Right atrium auricular region (tissue), 2 donors: Measurements from ENCODE around the gene PNLIP. TPM values are rescaled to one million over a fixed set of nuclear protein-coding genes. Genes with fewer than 3 reads are reported as not detected.

ENCODE experiments used
- DNase-seq: peaks from one replicate; pipeline ENCODE4 v3.0.0-alpha.2; 2019; ENCODE audit warnings: low spot score
- H3K27ac ChIP-seq, 2 donors: fragments of 200-600 bp; sonication (generic); 1 replicate in 1 of 2; 2 replicates in 1 of 2; pipeline ENCODE4 v1.5.1; 2016 to 2019
- H3K27me3 ChIP-seq, 2 donors: fragments of 200-600 bp; sonication (generic); one replicate each; pipeline versions ENCODE4 v1.5.1 to v1.6.0; 2017 to 2019
- H3K36me3 ChIP-seq: fragments of 200-600 bp; sonication (generic); one replicate; pipeline ENCODE4 v1.5.1; 2016
- H3K4me1 ChIP-seq, 2 donors: fragments of 200-600 bp; sonication (generic); one replicate each; pipeline versions ENCODE4 v1.5.1 to v1.6.0; 2017 to 2019
- H3K4me3 ChIP-seq, 2 donors: fragments of 200-600 bp; sonication (generic); 1 replicate in 1 of 2; 2 replicates in 1 of 2; pipeline ENCODE4 v1.5.1; 2017 to 2019; ENCODE audit warnings: mild to moderate bottlenecking in 1 of 2, moderate library complexity in 1 of 2
- H3K9me3 ChIP-seq, 2 donors: fragments of 200-600 bp; sonication (generic); one replicate each; pipeline ENCODE4 v1.5.1; 2019
- total RNA-seq, 2 donors: library from RNA; depleted of rRNA; stranded (reverse); fragments of >200 nt; gene quantifications; one replicate each; pipeline ENCODE4 v1.1.0, GENCODE V29; 2016
- TF ChIP-seq, protein P1 (sequence below), 2 donors: fragments of 200-600 bp; sonication (generic); IDR thresholded peaks; one replicate each; pipeline ENCODE4 v1.5.1; 2019; ENCODE audit warnings: antibody characterized with exemption in 2 of 2

Gene PNLIP
- total RNA-seq: not detected

DNA sequence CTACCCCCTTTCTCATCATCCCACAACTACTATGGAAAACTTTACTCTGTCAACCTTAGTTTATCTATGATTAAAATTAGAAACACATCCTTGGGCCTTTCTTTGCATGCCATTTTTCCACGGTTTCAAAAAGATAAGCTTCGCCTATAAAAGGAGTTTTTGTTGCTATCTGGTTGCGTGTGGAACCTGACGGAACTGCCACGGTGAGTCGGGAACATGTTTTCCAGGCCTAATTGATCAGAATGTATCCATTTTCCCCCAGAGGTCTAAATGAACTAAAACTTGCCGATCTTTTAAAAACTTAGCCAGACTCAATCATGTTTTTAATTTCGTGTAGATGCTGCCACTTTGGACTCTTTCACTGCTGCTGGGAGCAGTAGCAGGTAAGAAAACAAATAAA is at the start of gene PNLIP:
PNLIP (plus strand) TSS at position 176 of the 400 bp plus-strand sequence; CDS start at position 338, 162 bp downstream.
- TF ChIP-seq, protein P1, sequence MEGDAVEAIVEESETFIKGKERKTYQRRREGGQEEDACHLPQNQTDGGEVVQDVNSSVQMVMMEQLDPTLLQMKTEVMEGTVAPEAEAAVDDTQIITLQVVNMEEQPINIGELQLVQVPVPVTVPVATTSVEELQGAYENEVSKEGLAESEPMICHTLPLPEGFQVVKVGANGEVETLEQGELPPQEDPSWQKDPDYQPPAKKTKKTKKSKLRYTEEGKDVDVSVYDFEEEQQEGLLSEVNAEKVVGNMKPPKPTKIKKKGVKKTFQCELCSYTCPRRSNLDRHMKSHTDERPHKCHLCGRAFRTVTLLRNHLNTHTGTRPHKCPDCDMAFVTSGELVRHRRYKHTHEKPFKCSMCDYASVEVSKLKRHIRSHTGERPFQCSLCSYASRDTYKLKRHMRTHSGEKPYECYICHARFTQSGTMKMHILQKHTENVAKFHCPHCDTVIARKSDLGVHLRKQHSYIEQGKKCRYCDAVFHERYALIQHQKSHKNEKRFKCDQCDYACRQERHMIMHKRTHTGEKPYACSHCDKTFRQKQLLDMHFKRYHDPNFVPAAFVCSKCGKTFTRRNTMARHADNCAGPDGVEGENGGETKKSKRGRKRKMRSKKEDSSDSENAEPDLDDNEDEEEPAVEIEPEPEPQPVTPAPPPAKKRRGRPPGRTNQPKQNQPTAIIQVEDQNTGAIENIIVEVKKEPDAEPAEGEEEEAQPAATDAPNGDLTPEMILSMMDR (IDR thresholded peaks at IDR 0.05): no peak

DNA sequence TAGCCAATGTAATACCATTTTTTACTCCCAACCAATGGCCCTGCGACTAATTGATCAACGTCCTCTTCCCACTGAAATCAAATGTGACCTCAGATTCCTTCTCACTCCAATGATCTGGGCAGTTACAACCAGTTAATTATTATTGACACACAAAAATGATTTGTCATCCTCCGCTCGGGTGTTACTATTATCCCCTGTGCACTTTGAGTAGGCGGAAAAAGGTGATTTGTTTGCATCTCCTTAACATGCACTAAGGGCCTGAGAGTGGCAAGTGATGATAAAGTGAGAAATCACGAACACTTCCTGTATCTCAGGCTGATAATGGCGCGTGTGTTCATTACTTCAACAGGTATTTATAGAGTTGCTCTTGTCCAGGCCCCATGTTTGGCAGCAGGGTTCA is 40.9 kb upstream of the PNLIP start:
- Histone ChIP-seq H3K36me3 (no peaks in the 10 kb centered on the region), H3K27me3 (no peaks in the 10 kb centered on the region), H3K4me1 (no peaks in the 10 kb centered on the region), H3K4me3 (no peak overlapping the region), H3K9me3 (no peaks in the 10 kb centered on the region), H3K27ac (no peak overlapping the region)
- TF ChIP-seq, protein P1 (IDR thresholded peaks at IDR 0.05): no peak
- no peak for DNase-seq

More for the DNA sequence above, at the start of gene PNLIP:
- DNase-seq: no peak
- no peaks in the 10 kb centered on the region for H3K4me1 ChIP-seq
- H3K27ac ChIP-seq: no peak within 1 kb of the TSS
- H3K9me3 ChIP-seq: no peaks in the 10 kb centered on the region
- H3K27me3 ChIP-seq: no peaks in the 10 kb centered on the region
- H3K36me3 ChIP-seq: no peaks in the 10 kb centered on the region
- H3K4me3 ChIP-seq: no peak within 1 kb of the TSS

DNA sequence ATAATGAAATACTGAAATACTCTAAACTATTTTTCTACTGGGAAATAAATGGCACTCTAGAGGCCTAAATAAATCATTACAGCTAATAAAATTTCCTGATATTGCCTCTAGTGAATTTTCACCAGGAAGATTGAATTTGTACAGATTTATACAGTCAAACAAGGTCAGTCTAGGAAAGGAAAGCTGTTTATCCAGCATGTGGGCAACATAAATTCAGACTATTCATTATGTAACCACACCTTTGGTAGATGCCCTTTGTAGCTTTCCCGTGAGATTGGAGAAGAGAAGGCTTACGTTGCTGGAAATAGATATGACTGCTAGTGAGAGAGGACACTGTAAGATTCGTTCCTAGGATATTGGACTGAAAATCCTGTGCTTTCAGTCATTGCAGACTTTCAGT is 35.2 kb upstream of the PNLIP start:
- Histone ChIP-seq H3K36me3 (no peaks in the 10 kb centered on the region), H3K4me1 (no peaks in the 10 kb centered on the region), H3K4me3 (no peak overlapping the region), H3K27ac (no peak overlapping the region), H3K9me3 (no peaks in the 10 kb centered on the region), H3K27me3 (no peaks in the 10 kb centered on the region)
- TF ChIP-seq, protein P1 (IDR thresholded peaks at IDR 0.05): no peak
- no peak for DNase-seq

DNA sequence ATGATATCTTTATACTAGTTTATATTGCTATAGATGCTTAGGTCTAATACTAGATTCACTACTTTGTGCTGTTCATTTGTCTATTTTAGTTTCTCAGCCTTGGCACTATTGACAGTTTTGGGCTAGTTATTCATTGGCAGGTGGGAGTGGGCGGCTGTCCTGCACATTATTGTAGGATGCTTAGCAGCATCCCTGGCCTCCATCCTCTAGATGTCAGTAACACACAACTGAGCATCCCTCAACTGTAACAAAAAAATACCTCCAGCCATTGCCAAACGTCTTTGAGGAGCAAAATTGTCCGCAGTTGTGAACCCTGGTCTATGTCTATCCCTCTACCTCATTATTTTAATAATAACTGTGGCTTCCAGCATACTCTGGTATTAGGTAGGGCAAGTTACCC is 34.4 kb upstream of the PNLIP start:
- Histone ChIP-seq H3K27me3 (no peaks in the 10 kb centered on the region), H3K4me3 (no peak overlapping the region), H3K4me1 (no peaks in the 10 kb centered on the region), H3K36me3 (no peaks in the 10 kb centered on the region), H3K27ac (no peak overlapping the region), H3K9me3 (no peaks in the 10 kb centered on the region)
- TF ChIP-seq, protein P1 (IDR thresholded peaks at IDR 0.05): no peak
- DNase-seq: no peak

DNA sequence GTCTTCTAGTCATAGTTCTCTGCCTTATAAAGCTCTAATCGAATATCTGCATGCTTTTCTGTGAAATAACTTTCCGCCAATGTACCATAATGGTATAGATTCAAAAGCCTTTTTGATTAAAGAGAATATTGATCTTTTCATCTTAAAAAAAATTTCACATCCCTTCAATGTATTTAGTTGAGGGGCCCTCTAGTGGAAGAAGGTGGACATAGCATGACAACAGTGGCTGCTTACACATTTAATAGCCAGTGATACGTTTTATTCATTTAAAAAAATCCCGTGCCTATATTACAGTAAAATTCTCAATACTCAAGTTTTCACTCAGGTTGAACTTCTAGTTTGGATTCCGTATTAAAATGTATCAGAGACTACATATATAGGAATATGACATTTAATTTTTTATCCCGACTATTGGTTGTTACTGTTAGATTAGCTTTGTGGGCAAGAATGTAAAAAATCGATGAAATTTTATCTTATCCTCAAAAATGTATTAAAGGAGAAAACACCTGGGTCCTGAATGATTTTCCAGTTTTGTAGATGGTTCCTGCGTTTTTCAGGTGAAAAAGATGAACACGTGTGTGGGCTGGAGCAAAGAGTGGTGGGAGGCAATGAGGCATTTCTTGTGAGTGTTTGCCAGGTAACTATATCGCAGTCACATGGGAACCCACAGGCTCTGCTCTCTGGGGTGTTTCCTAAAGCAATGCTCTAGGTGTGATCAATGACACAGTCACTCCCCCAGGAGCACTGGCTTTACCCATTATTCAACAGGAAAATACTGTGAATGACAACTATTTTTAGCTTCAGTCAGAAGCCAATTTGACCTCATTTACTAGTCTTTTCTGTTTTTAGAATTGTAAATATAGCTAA is 24.1 kb upstream of the PNLIP start:
- Histone ChIP-seq H3K9me3 (no peaks in the 10 kb centered on the region), H3K27ac (no peak overlapping the region), H3K27me3 (no peaks in the 10 kb centered on the region), H3K4me3 (no peak overlapping the region), H3K36me3 (no peaks in the 10 kb centered on the region), H3K4me1 (no peaks in the 10 kb centered on the region)
- TF ChIP-seq, protein P1 (IDR thresholded peaks at IDR 0.05): peak; percentile 72 to 83
- no peak for DNase-seq
